Transverse colon (tissue), 4 donors: ENCODE results near the gene ABCB10. TPM values are rescaled to one million over a fixed set of nuclear protein-coding genes. Genes with fewer than 3 reads are reported as not detected.

Experiments
- DNase-seq: peaks from one replicate; pipeline ENCODE4 v3.0.0-alpha.2; 2019
- H3K27ac ChIP-seq, 4 donors: fragments of 200-600 bp; sonication (generic); 2 replicates each; pipeline ENCODE4 v1.5.1; 2016 to 2018; ENCODE audit warnings: inconsistent platforms in 4 of 4
- H3K27me3 ChIP-seq: fragments of 200-600 bp; sonication (generic); 2 replicates; pipeline ENCODE4 v1.5.1; 2017; ENCODE audit warnings: inconsistent platforms
- H3K36me3 ChIP-seq, 4 donors: fragments of 200-600 bp; sonication (generic); 2 replicates each; pipeline ENCODE4 v1.5.1; 2017 to 2019; ENCODE audit warnings: inconsistent platforms in 4 of 4
- H3K4me1 ChIP-seq, 4 donors: fragments of 200-600 bp; sonication (generic); 2 replicates each; pipeline ENCODE4 v1.5.1; 2017 to 2020; ENCODE audit warnings: inconsistent platforms in 4 of 4
- H3K4me3 ChIP-seq, 4 donors: fragments of 200-600 bp; sonication (generic); 1 replicate in 1 of 4; 2 replicates in 3 of 4; pipeline versions ENCODE4 v1.5.1 to v1.6.1; 2017 to 2019; ENCODE audit warnings: inconsistent platforms in 4 of 4
- H3K9me3 ChIP-seq, 2 donors: fragments of 200-600 bp; sonication (generic); 2 replicates each; pipeline ENCODE4 v1.5.1; 2017 to 2019; ENCODE audit warnings: inconsistent platforms in 2 of 2
- CTCF ChIP-seq, 5 experiments: fragments of 200-600 bp in 3 of 5; fragments of 450-650 bp in 2 of 5; sonication (generic) in 3 of 5; IDR thresholded peaks; 1 replicate in 2 of 5; 2 replicates in 3 of 5; pipeline ENCODE4 v1.5.1; 2016 to 2017; ENCODE audit warnings: antibody characterized with exemption in 5 of 5, inconsistent platforms in 3 of 5, mild to moderate bottlenecking in 2 of 5, moderate library complexity in 1 of 5
- EP300 ChIP-seq: sonication (generic); formaldehyde crosslinking; IDR thresholded peaks from one replicate; pipeline ENCODE4 v1.6.1; 2017; ENCODE audit warnings: antibody characterized with exemption, low read depth
- POLR2A ChIP-seq: fragments of 450-650 bp; IDR thresholded peaks from one replicate; pipeline ENCODE4 v1.6.1; 2016; ENCODE audit warnings: antibody characterized with exemption, mild to moderate bottlenecking, moderate library complexity
- POLR2AphosphoS5 ChIP-seq, 3 donors: sonication (generic); formaldehyde crosslinking; IDR thresholded peaks; one replicate each; pipeline ENCODE4 v1.6.1; 2016; ENCODE audit warnings: antibody characterized with exemption in 3 of 3
- WGBS, 2 donors: methylation state at CpG; one replicate each; pipeline ENCODE4 v1.1.5; 2018; ENCODE audit warnings: low coverage in 1 of 2; 5-methylcytosine and 5-hydroxymethylcytosine counted together
- in situ Hi-C, 4 donors: fragments of 200-750 bp; cut with MboI; loops; one replicate each; pipeline versions ENCODE4 v1.15.0 to v1.15.1; 2017; ENCODE audit warnings: low sequenced_read_pairs in 3 of 4, low pct_ligation_motif_present in 1 of 4, low pct_unique_long_range_greater_than_20kb in 1 of 4
- intact Hi-C: fragments of 100-400 bp; cut with DNase I; formaldehyde crosslinking; loops from one replicate; pipeline ENCODE4 v1.15.1; 2023; ENCODE audit warnings: low total_unique reads
- total RNA-seq, 4 donors: library from RNA; depleted of rRNA; stranded (reverse); fragments of >200 nt; gene quantifications; one replicate each; pipeline ENCODE4 v1.1.0, GENCODE V29; 2016

ABCB10 gene
- total RNA-seq, 4 donors from 2014 or later, result 4.5 to 22.5 (median 18.9) TPM

- H3K4me3 ChIP-seq, result no peak overlapping the region
- no peak for DNase-seq
- H3K4me1 ChIP-seq, result no peaks in the 10 kb centered on the region
- WGBS, 2 donors, result 88 to 90% methylated on average over 5 to 6 of the region's 6 CpGs
- peaks cover 0 to 35% (median 16%) of the 10 kb centered on the region in 4 donors for H3K36me3 ChIP-seq
- in situ Hi-C loops (no loop called here), intact Hi-C loops (loop anchor here (10.0 kb wide), 1 partner anchor 1935 kb away; no protein-coding TSS in a partner anchor)
- TF ChIP-seq POLR2AphosphoS5 (IDR thresholded peaks at IDR 0.05) (no peak), EP300 (no peak), CTCF (IDR thresholded peaks at IDR 0.05) (no peak), POLR2A (no peak)
- H3K9me3 ChIP-seq, result no peaks in the 10 kb centered on the region
- no peak overlapping the region for H3K27ac ChIP-seq
- no peaks in the 10 kb centered on the region for H3K27me3 ChIP-seq
Measured at GRCh38 chr1:229539863-229540506, 18.5 kb downstream of the ABCB10 start.

- H3K4me3 ChIP-seq, result no peak overlapping the region
- in situ Hi-C loops (no loop called here), intact Hi-C loops (no loop called here)
- H3K27me3 ChIP-seq, result no peaks in the 10 kb centered on the region
- no peaks in the 10 kb centered on the region for H3K4me1 ChIP-seq
- no peak for DNase-seq
- H3K9me3 ChIP-seq, result no peaks in the 10 kb centered on the region
- no peak for TF ChIP-seq EP300
- TF ChIP-seq POLR2A, result no peak
- TF ChIP-seq CTCF (IDR thresholded peaks at IDR 0.05), result no peak
- TF ChIP-seq POLR2AphosphoS5 (IDR thresholded peaks at IDR 0.05), result no peak
- 92 to 98% methylated on average over 4 to 5 of the region's 5 CpGs for WGBS, 2 donors
- no peak overlapping the region for H3K27ac ChIP-seq
- peaks cover 0 to 35% (median 11%) of the 10 kb centered on the region in 4 donors for H3K36me3 ChIP-seq
Measured at GRCh38 chr1:229538945-229539344, 19.6 kb downstream of the ABCB10 start.

GRCh38 chr1:229537894-229538293 is 20.6 kb downstream of the ABCB10 start:
- H3K36me3 ChIP-seq, result peaks cover 0 to 39% (median 13%) of the 10 kb centered on the region in 4 donors
- 62 to 77% methylated on average over 2 to 4 of the region's 4 CpGs for WGBS, 2 donors
- in situ Hi-C loops, result no loop called here

GRCh38 chr1:229536982-229537381 is 21.5 kb downstream of the ABCB10 start:
- no peaks in the 10 kb centered on the region for H3K27me3 ChIP-seq
- in situ Hi-C loops, result no loop called here
- no peak overlapping the region for H3K27ac ChIP-seq
- H3K4me1 ChIP-seq, result no peaks in the 10 kb centered on the region
- H3K36me3 ChIP-seq, result peaks cover 0 to 46% (median 17%) of the 10 kb centered on the region in 4 donors
- no peak for TF ChIP-seq CTCF (IDR thresholded peaks at IDR 0.05)
- no peak for TF ChIP-seq POLR2AphosphoS5 (IDR thresholded peaks at IDR 0.05)
- no peak for TF ChIP-seq EP300
- no peak for TF ChIP-seq POLR2A
- no peak for DNase-seq
- intact Hi-C loops, result no loop called here
- no peaks in the 10 kb centered on the region for H3K9me3 ChIP-seq
- H3K4me3 ChIP-seq, result no peak overlapping the region

More at GRCh38 chr1:229537894-229538293, 20.6 kb downstream of the ABCB10 start:
- no peaks in the 10 kb centered on the region for H3K27me3 ChIP-seq
- no peaks in the 10 kb centered on the region for H3K4me1 ChIP-seq
- H3K4me3 ChIP-seq, result no peak overlapping the region
- intact Hi-C loops, result no loop called here
- TF ChIP-seq CTCF (IDR thresholded peaks at IDR 0.05), result no peak
- TF ChIP-seq POLR2A, result no peak
- TF ChIP-seq EP300, result no peak
- no peak for TF ChIP-seq POLR2AphosphoS5 (IDR thresholded peaks at IDR 0.05)
- no peak for DNase-seq
- H3K27ac ChIP-seq, result no peak overlapping the region
- no peaks in the 10 kb centered on the region for H3K9me3 ChIP-seq
